Activated CD4-positive, alpha-beta T cell treated with anti-CD3 and anti-CD28 coated beads, Interleukin-2, amount 10 ng/mL, durations not matched to agents 24 days and 14 days (primary cell): Measurements from ENCODE around the gene BPGM. TPM values are rescaled to one million over a fixed set of nuclear protein-coding genes. Genes with fewer than 3 reads are reported as not detected.

ENCODE experiments used
- DNase-seq: peaks from one replicate; pipeline ENCODE4 v3.0.0; 2022
- H3K27ac Mint-ChIP-seq: one replicate; pipeline ENCODE4 v1.8.0; 2022; ENCODE audit warnings: mild to moderate bottlenecking, mixed read lengths
- H3K27me3 Mint-ChIP-seq: one replicate; pipeline ENCODE4 v1.8.0; 2022; ENCODE audit warnings: mixed read lengths
- H3K36me3 Mint-ChIP-seq: one replicate; pipeline ENCODE4 v1.8.0; 2022; ENCODE audit warnings: low read depth, mild to moderate bottlenecking, mixed read lengths
- H3K4me1 Mint-ChIP-seq: one replicate; pipeline ENCODE4 v1.8.0; 2021; ENCODE audit warnings: mixed read lengths
- H3K4me3 Mint-ChIP-seq: one replicate; pipeline ENCODE4 v1.8.0; 2022; ENCODE audit warnings: mild to moderate bottlenecking, moderate library complexity, mixed read lengths
- H3K9me3 Mint-ChIP-seq: one replicate; pipeline ENCODE4 v1.8.0; 2021; ENCODE audit warnings: mixed read lengths
- intact Hi-C: fragments of 100-400 bp; cut with micrococcal nuclease; formaldehyde crosslinking; loops from one replicate; pipeline ENCODE4 v1.15.1; 2023
- total RNA-seq: library from RNA; stranded (reverse); gene quantifications from 2 replicates; pipeline ENCODE4 v1.2.3, GENCODE V29; 2022

The BPGM gene
- 22.3 and 22.6 TPM in 2 replicates for total RNA-seq

GRCh38 chr7:134646425-134647305, at the start of gene BPGM:
Gene BPGM (plus strand): TSS chr7:134646853. CDS start chr7:134661508, 14,655 bp downstream.
- H3K9me3 Mint-ChIP-seq, result peaks cover 6% of the 10 kb centered on the region
- H3K4me3 Mint-ChIP-seq, result no peak within 1 kb of the TSS
- H3K4me1 Mint-ChIP-seq, result peaks cover 27% of the 10 kb centered on the region
- peak; percentile 99 for DNase-seq
- peaks cover 14% of the 10 kb centered on the region for H3K36me3 Mint-ChIP-seq
- intact Hi-C loops, result loop anchor here (1.0 to 10.0 kb wide), 12 partner anchors 22 to 1328 kb away; partner anchors contain the start of genes AKR1B1, CNOT4, CYREN and MTPN
- no peak within 1 kb of the TSS for H3K27ac Mint-ChIP-seq
- H3K27me3 Mint-ChIP-seq, result no peaks in the 10 kb centered on the region

- peaks cover 7% of the 10 kb centered on the region for H3K9me3 Mint-ChIP-seq
- H3K36me3 Mint-ChIP-seq, result no peaks in the 10 kb centered on the region
- H3K4me1 Mint-ChIP-seq, result no peaks in the 10 kb centered on the region
- no peak for DNase-seq
- H3K27me3 Mint-ChIP-seq, result peaks cover 15% of the 10 kb centered on the region
- intact Hi-C loops, result no loop called here
- H3K4me3 Mint-ChIP-seq, result no peak overlapping the region
- no peak overlapping the region for H3K27ac Mint-ChIP-seq
Observed at GRCh38 chr7:134599371-134599770, 47.3 kb upstream of the BPGM start.

GRCh38 chr7:134601459-134601858, 45.2 kb upstream of the BPGM start:
- intact Hi-C loops, result no loop called here
- Mint-ChIP-seq H3K9me3 (peaks cover 7% of the 10 kb centered on the region), H3K4me3 (no peak overlapping the region), H3K27me3 (peaks cover 22% of the 10 kb centered on the region), H3K27ac (no peak overlapping the region), H3K4me1 (peaks cover 1% of the 10 kb centered on the region), H3K36me3 (no peaks in the 10 kb centered on the region)
- no peak for DNase-seq

GRCh38 chr7:134602881-134603451, 43.7 kb upstream of the BPGM start:
- no peak for DNase-seq

GRCh38 chr7:134605978-134606923, 40.4 kb upstream of the BPGM start:
- intact Hi-C loops, result loop anchor here (1.0 to 2.0 kb wide), 3 partner anchors 92 to 174 kb away; partner anchors contain the start of gene AKR1B1
- Mint-ChIP-seq H3K4me3 (peak overlapping the region; percentile 59), H3K36me3 (no peaks in the 10 kb centered on the region), H3K9me3 (no peaks in the 10 kb centered on the region), H3K27me3 (peaks cover 40% of the 10 kb centered on the region), H3K27ac (no peak overlapping the region), H3K4me1 (peaks cover 3% of the 10 kb centered on the region)
- DNase-seq, result peak; percentile 87

More at GRCh38 chr7:134602881-134603451, 43.7 kb upstream of the BPGM start:
- H3K4me1 Mint-ChIP-seq, result peaks cover 3% of the 10 kb centered on the region
- no peak overlapping the region for H3K27ac Mint-ChIP-seq
- no peaks in the 10 kb centered on the region for H3K36me3 Mint-ChIP-seq
- intact Hi-C loops, result no loop called here
- no peak overlapping the region for H3K4me3 Mint-ChIP-seq
- H3K27me3 Mint-ChIP-seq, result peaks cover 34% of the 10 kb centered on the region
- H3K9me3 Mint-ChIP-seq, result peaks cover 7% of the 10 kb centered on the region

GRCh38 chr7:134611611-134612151, 35.0 kb upstream of the BPGM start:
- Mint-ChIP-seq H3K9me3 (peaks cover 4% of the 10 kb centered on the region), H3K4me1 (peaks cover 12% of the 10 kb centered on the region)
- DNase-seq, result no peak

GRCh38 chr7:134612197-134612596, 34.5 kb upstream of the BPGM start:
- Mint-ChIP-seq H3K4me1 (peaks cover 12% of the 10 kb centered on the region), H3K27me3 (peaks cover 34% of the 10 kb centered on the region), H3K9me3 (peaks cover 4% of the 10 kb centered on the region), H3K4me3 (no peak overlapping the region), H3K36me3 (no peaks in the 10 kb centered on the region), H3K27ac (no peak overlapping the region)
- DNase-seq, result no peak
- intact Hi-C loops, result loop anchor here (5.0 to 10.0 kb wide), 2 partner anchors 243 to 340 kb away; no protein-coding TSS in a partner anchor

More at GRCh38 chr7:134611611-134612151, 35.0 kb upstream of the BPGM start:
- no peaks in the 10 kb centered on the region for H3K36me3 Mint-ChIP-seq
- H3K27ac Mint-ChIP-seq, result no peak overlapping the region
- peaks cover 36% of the 10 kb centered on the region for H3K27me3 Mint-ChIP-seq
- intact Hi-C loops, result loop anchor here (5.0 to 10.0 kb wide), 2 partner anchors 243 to 341 kb away; no protein-coding TSS in a partner anchor
- no peak overlapping the region for H3K4me3 Mint-ChIP-seq

- peak; percentile 64 for DNase-seq
- peaks cover 4% of the 10 kb centered on the region for H3K9me3 Mint-ChIP-seq
- H3K27me3 Mint-ChIP-seq, result peaks cover 26% of the 10 kb centered on the region
- H3K4me3 Mint-ChIP-seq, result no peak overlapping the region
- H3K4me1 Mint-ChIP-seq, result peaks cover 12% of the 10 kb centered on the region
- H3K27ac Mint-ChIP-seq, result peak overlapping the region; percentile 85
- no peaks in the 10 kb centered on the region for H3K36me3 Mint-ChIP-seq
- intact Hi-C loops, result loop anchor here (1.0 to 10.0 kb wide), 6 partner anchors 23 to 339 kb away; partner anchors contain the start of gene BPGM
Observed at GRCh38 chr7:134613623-134614347, 32.9 kb upstream of the BPGM start.

GRCh38 chr7:134616611-134617010, 30.0 kb upstream of the BPGM start:
- H3K27me3 Mint-ChIP-seq, result peaks cover 29% of the 10 kb centered on the region
- H3K4me1 Mint-ChIP-seq, result peaks cover 12% of the 10 kb centered on the region
- intact Hi-C loops, result loop anchor here (10.0 kb wide), 1 partner anchor 238 kb away; no protein-coding TSS in a partner anchor

GRCh38 chr7:134618756-134619530, 27.7 kb upstream of the BPGM start:
- intact Hi-C loops, result loop anchor here (10.0 kb wide), 1 partner anchor 236 kb away; no protein-coding TSS in a partner anchor
- DNase-seq, result no peak
- no peak overlapping the region for H3K4me3 Mint-ChIP-seq
- no peak overlapping the region for H3K27ac Mint-ChIP-seq
- H3K27me3 Mint-ChIP-seq, result peaks cover 36% of the 10 kb centered on the region
- H3K9me3 Mint-ChIP-seq, result peaks cover 11% of the 10 kb centered on the region
- no peaks in the 10 kb centered on the region for H3K36me3 Mint-ChIP-seq
- peaks cover 5% of the 10 kb centered on the region for H3K4me1 Mint-ChIP-seq

More at GRCh38 chr7:134616611-134617010, 30.0 kb upstream of the BPGM start:
- H3K36me3 Mint-ChIP-seq, result no peaks in the 10 kb centered on the region
- no peak for DNase-seq
- no peak overlapping the region for H3K4me3 Mint-ChIP-seq
- peaks cover 4% of the 10 kb centered on the region for H3K9me3 Mint-ChIP-seq
- H3K27ac Mint-ChIP-seq, result no peak overlapping the region

- DNase-seq, result no peak
Observed at GRCh38 chr7:134619627-134620331, 26.9 kb upstream of the BPGM start.

More at GRCh38 chr7:134619627-134620331, 26.9 kb upstream of the BPGM start:
- H3K36me3 Mint-ChIP-seq, result no peaks in the 10 kb centered on the region
- peaks cover 39% of the 10 kb centered on the region for H3K27me3 Mint-ChIP-seq
- H3K4me3 Mint-ChIP-seq, result no peak overlapping the region
- intact Hi-C loops, result loop anchor here (10.0 kb wide), 1 partner anchor 235 kb away; no protein-coding TSS in a partner anchor
- peaks cover 3% of the 10 kb centered on the region for H3K4me1 Mint-ChIP-seq
- peaks cover 11% of the 10 kb centered on the region for H3K9me3 Mint-ChIP-seq
- no peak overlapping the region for H3K27ac Mint-ChIP-seq
